SJCRH30 (cell line): Measurements from ENCODE around the gene KATNBL1. TPM values are rescaled to one million over a fixed set of nuclear protein-coding genes. Genes with fewer than 3 reads are reported as not detected.
"Not testable (repeated sequence)": the region's sequence is repeated elsewhere in the genome, so short reads cannot be mapped to it uniquely, and the experiment has no call there.

Experiments
- DNase-seq, 2 experiments: peaks; one replicate each; pipeline ENCODE4 v3.0.0-alpha.2; 2015 to 2020
- H3K27ac ChIP-seq: fragments of 250-450 bp; sonication (Bioruptor Pico); 2 replicates; pipeline ENCODE4 v1.5.1; 2020; ENCODE audit warnings: mild to moderate bottlenecking, moderate library complexity
- H3K27me3 ChIP-seq: fragments of 250-450 bp; sonication (Bioruptor Pico); 2 replicates; pipeline ENCODE4 v1.5.1; 2020; ENCODE audit warnings: mild to moderate bottlenecking, moderate library complexity
- H3K36me3 ChIP-seq: fragments of 250-450 bp; sonication (Bioruptor Pico); 2 replicates; pipeline ENCODE4 v1.5.1; 2020; ENCODE audit warnings: mild to moderate bottlenecking, moderate library complexity
- H3K4me1 ChIP-seq: fragments of 250-450 bp; sonication (Bioruptor Pico); 2 replicates; pipeline ENCODE4 v1.5.1; 2020; ENCODE audit warnings: mild to moderate bottlenecking, moderate library complexity
- H3K4me3 ChIP-seq: fragments of 250-450 bp; sonication (Bioruptor Pico); 2 replicates; pipeline ENCODE4 v1.5.1; 2020; ENCODE audit warnings: mild to moderate bottlenecking, moderate library complexity
- H3K9me3 ChIP-seq: fragments of 250-450 bp; sonication (Bioruptor Pico); replicated peaks from 2 replicates; pipeline ENCODE4 v1.5.1; 2020; ENCODE audit warnings: mild to moderate bottlenecking, moderate library complexity
- total RNA-seq: library from RNA; depleted of rRNA; stranded (reverse); fragments of >200 nt; shearing (Covaris generic); gene quantifications from 2 replicates; pipeline ENCODE4 v1.2.3, GENCODE V29; 2014

The KATNBL1 gene
- total RNA-seq, 1 experiment from 2014 or later, result 35.5 TPM

DNA sequence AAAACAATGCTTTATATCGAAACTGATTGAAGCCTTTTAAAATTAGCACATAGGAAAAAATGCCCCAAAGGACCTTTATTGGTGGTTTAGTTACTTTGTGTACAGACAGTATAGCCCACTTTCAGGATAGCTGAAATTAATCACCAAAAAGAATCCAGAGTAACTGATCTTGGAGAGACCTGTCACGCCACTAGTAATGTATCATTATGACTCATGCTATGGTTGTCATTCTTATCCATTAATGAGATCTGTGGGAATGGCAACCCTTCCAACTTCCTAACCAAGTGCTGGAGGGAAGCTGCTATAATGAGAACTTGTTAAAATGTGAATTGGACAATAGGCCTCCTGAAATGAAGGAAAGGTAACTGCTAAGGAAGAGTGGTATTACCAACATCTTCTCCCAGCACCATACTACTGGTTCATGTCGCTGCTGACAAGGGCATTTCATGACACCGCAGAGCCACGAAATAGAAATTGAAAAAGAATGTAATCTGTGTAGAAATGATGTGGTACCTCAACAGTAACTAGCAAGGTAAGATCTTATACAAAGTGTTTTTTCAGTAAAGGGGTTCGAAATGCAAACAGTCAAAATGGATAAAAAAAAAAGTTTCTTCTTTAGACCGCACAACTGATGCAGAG, 7.8 kb upstream of the KATNBL1 start:
- Histone ChIP-seq H3K27ac (no peak overlapping the region), H3K9me3 (no peaks in the 10 kb centered on the region)
- no peak for DNase-seq

DNA sequence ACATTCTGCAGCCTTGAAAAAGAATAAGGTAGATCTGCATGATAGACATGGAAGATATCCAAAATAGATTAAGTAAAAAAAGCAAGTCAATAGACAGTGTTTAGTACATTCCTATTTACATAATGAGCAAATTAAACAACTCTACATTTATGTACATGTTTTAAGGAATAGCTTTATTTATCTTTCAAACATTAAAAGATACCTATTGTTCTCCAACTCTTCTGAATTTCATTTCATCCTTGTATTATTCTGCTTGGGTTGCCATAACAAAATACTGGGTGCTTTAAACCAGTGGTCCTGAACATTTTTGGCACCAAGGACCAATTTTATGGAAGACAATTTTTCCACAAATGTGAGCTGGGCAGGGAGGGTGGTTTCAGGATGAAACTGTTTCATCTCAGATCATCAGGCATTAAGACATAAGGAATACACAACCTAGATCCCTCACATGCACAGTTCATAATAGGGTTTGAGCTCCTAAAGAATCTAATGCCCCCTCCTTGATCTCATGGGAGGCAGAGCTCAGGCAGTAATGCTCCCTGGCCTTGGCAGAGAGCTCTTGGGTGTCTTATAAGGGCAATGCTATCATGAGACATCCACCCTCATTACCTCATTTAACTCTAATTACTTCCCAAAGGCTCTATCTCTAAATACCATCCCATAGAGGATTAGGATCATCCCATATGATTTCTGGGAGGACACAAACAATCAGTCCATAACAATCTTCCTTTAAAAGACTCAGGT, 6.8 kb upstream of the KATNBL1 start:
- no peak for DNase-seq
- H3K4me3 ChIP-seq, result no peak overlapping the region
- H3K9me3 ChIP-seq, result no peaks in the 10 kb centered on the region
- H3K27ac ChIP-seq, result no peak overlapping the region
- no peaks in the 10 kb centered on the region for H3K4me1 ChIP-seq
- 0 out of 2 replicates have a peak, but pooled peaks cover 3% of the 10 kb centered on the region for H3K27me3 ChIP-seq
- H3K36me3 ChIP-seq, result no peaks in the 10 kb centered on the region

More for the DNA sequence above, 7.8 kb upstream of the KATNBL1 start:
- H3K4me1 ChIP-seq, result no peaks in the 10 kb centered on the region
- no peak overlapping the region for H3K4me3 ChIP-seq
- no peaks in the 10 kb centered on the region for H3K36me3 ChIP-seq
- H3K27me3 ChIP-seq, result 0 out of 2 replicates have a peak, but pooled peaks cover 3% of the 10 kb centered on the region

DNA sequence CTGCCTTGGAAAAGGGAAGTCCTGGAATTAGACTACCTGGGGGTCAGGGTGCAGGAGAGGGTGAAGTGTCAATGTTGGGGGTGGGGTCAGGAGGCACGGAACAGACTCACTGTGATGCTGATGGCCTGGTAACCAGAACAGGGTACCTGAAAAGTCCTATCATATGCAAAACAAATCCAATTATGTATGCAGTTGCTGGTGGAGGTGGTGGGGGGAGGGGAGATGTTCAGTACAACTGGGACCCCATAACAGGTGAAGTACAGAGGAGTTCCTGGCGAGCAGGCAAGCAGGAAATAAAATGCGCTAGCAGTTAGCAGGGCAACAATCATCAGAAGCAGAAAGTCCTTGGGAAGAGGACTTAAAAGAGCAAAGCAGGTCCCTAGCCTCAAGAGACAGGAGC, 4.2 kb upstream of the KATNBL1 start:
- H3K36me3 ChIP-seq, result no peaks in the 10 kb centered on the region
- H3K4me3 ChIP-seq, result no peak overlapping the region
- no peak overlapping the region for H3K27ac ChIP-seq
- H3K4me1 ChIP-seq, result no peaks in the 10 kb centered on the region
- DNase-seq, result no peak
- no peaks in the 10 kb centered on the region for H3K9me3 ChIP-seq
- H3K27me3 ChIP-seq, result 0 out of 2 replicates have a peak, but pooled peaks cover 3% of the 10 kb centered on the region

- no peaks in the 10 kb centered on the region for H3K9me3 ChIP-seq
- H3K4me1 ChIP-seq, result no peaks in the 10 kb centered on the region
- 0 out of 2 replicates have a peak, but pooled peaks cover 3% of the 10 kb centered on the region for H3K27me3 ChIP-seq
- no peak overlapping the region for H3K27ac ChIP-seq
- no peak overlapping the region for H3K4me3 ChIP-seq
- no peak for DNase-seq
- no peaks in the 10 kb centered on the region for H3K36me3 ChIP-seq
Observed at GRCh38 chr15:34213690-34214089, 3.8 kb upstream of the KATNBL1 start.

DNA sequence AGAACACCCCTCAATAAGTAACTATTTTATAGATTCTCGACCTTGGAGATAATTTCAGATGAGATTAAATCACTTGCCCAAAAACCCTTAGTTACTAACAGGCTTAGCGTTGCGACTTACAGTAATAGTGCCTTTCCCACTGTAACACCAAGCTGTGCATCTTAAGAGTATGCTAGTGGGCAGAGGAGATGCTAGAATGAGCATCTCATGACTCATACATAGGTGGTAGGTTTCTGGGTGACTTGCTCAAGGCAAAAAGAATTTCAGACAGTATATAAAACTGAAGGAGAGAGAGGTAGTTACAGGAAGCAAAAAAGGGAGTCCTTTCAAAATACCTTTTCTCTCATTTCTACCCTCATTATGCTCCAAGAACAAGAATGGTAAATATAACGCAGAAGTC, 3.9 kb downstream of the KATNBL1 start:
- no peak overlapping the region for H3K27ac ChIP-seq
- no peaks in the 10 kb centered on the region for H3K27me3 ChIP-seq
- peaks cover 6% of the 10 kb centered on the region for H3K36me3 ChIP-seq
- peaks cover 4% of the 10 kb centered on the region; the same call in 1 of the 2 replicates for H3K4me1 ChIP-seq
- H3K9me3 ChIP-seq, result no peaks in the 10 kb centered on the region
- H3K4me3 ChIP-seq, result no peak overlapping the region
- no peak for DNase-seq

DNA sequence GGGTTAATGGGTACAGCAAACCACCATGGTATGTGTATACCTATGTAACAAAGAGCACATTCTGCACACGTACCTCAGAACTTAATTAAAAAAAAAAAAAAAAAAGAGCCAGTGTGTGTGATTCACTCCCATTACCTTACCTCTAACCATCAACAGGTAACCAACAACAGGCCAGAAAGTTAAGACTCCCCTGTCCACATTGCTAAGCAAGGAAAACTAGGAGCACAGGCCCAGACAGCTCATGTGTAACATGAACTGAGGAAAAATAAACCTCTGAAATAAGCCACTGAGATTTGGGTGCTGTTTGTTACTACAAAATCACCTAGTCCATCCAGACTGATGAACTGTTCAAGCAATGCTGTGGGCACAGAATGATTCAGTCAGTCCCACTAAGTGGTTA, 6.0 kb downstream of the KATNBL1 start:
- H3K27me3 ChIP-seq, result no peaks in the 10 kb centered on the region
- H3K9me3 ChIP-seq, result no peaks in the 10 kb centered on the region
- H3K4me3 ChIP-seq, result no peak overlapping the region
- no peak for DNase-seq
- peaks cover 4% of the 10 kb centered on the region; the same call in 1 of the 2 replicates for H3K4me1 ChIP-seq
- peaks cover 8% of the 10 kb centered on the region for H3K36me3 ChIP-seq
- no peak overlapping the region for H3K27ac ChIP-seq

- Histone ChIP-seq H3K4me1 (peaks cover under 1% of the 10 kb centered on the region; the same call in 1 of the 2 replicates), H3K9me3 (no peaks in the 10 kb centered on the region), H3K27me3 (no peaks in the 10 kb centered on the region), H3K4me3 (no peak overlapping the region), H3K36me3 (peaks cover 11% of the 10 kb centered on the region), H3K27ac (no peak overlapping the region)
- DNase-seq, result no peak
Observed at GRCh38 chr15:34203305-34203704, 6.6 kb downstream of the KATNBL1 start.

- not testable (repeated sequence) for H3K27me3 ChIP-seq, H3K4me1 ChIP-seq, H3K27ac ChIP-seq, H3K36me3 ChIP-seq, DNase-seq, H3K9me3 ChIP-seq, H3K4me3 ChIP-seq
Observed at GRCh38 chr15:34193272-34193671, 16.6 kb downstream of the KATNBL1 start.

- no peak for DNase-seq
- Histone ChIP-seq H3K4me1 (no peaks in the 10 kb centered on the region), H3K9me3 (no peaks in the 10 kb centered on the region; the same call in 1 of the 2 replicates), H3K4me3 (no peak overlapping the region), H3K27me3 (no peaks in the 10 kb centered on the region), H3K36me3 (no peaks in the 10 kb centered on the region; the same call in 1 of the 2 replicates), H3K27ac (no peak overlapping the region)
Observed at GRCh38 chr15:34188711-34189110, 21.2 kb downstream of the KATNBL1 start.

DNA sequence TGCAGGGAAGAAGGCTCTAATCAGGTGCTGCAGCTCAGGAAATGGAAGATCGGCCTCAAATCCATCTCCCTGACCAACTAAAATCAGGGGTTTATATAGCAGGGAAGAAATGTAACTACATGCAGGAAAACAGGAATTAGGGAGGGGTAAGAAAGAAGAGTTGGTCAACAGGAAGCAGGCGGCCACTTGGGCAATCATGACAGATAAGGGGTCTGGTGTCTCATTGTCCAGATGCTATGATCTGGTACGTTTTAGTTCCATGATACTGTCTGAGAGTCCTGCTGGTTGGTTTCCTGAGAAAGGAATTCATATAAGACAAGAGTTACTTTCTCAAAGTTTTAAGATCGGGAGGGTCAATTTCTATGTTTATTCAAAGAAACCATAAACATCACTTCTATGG, 24.2 kb downstream of the KATNBL1 start:
- DNase-seq, result no peak
- H3K4me3 ChIP-seq, result no peak overlapping the region
- H3K27me3 ChIP-seq, result no peaks in the 10 kb centered on the region

GRCh38 chr15:34182942-34183341, 27.0 kb downstream of the KATNBL1 start:
- no peak overlapping the region for H3K4me3 ChIP-seq
- no peaks in the 10 kb centered on the region for H3K27me3 ChIP-seq
- no peaks in the 10 kb centered on the region for H3K4me1 ChIP-seq
- H3K27ac ChIP-seq, result no peak overlapping the region
- peaks cover 5% of the 10 kb centered on the region; the same call in 1 of the 2 replicates for H3K36me3 ChIP-seq
- no peaks in the 10 kb centered on the region; the same call in 1 of the 2 replicates for H3K9me3 ChIP-seq
- no peak for DNase-seq

More for the DNA sequence above, 24.2 kb downstream of the KATNBL1 start:
- Histone ChIP-seq H3K27ac (no peak overlapping the region), H3K36me3 (peaks cover 5% of the 10 kb centered on the region; the same call in 1 of the 2 replicates), H3K9me3 (no peaks in the 10 kb centered on the region; the same call in 1 of the 2 replicates), H3K4me1 (no peaks in the 10 kb centered on the region)

- Histone ChIP-seq H3K36me3 (peaks cover 9% of the 10 kb centered on the region; the same call in 1 of the 2 replicates), H3K4me1 (no peaks in the 10 kb centered on the region), H3K27me3 (no peaks in the 10 kb centered on the region), H3K9me3 (no peaks in the 10 kb centered on the region; the same call in 1 of the 2 replicates), H3K4me3 (no peak overlapping the region), H3K27ac (no peak overlapping the region)
- no peak for DNase-seq
Observed at GRCh38 chr15:34179234-34179633, 30.7 kb downstream of the KATNBL1 start.

GRCh38 chr15:34165987-34166573, 43.8 kb downstream of the KATNBL1 start:
- peaks cover 18% of the 10 kb centered on the region for H3K36me3 ChIP-seq
- not testable (repeated sequence) for H3K9me3 ChIP-seq, H3K27me3 ChIP-seq, H3K27ac ChIP-seq, DNase-seq, H3K4me3 ChIP-seq, H3K4me1 ChIP-seq

- H3K4me1 ChIP-seq, result no peaks in the 10 kb centered on the region
- H3K27ac ChIP-seq, result no peak overlapping the region
- no peaks in the 10 kb centered on the region for H3K27me3 ChIP-seq
- DNase-seq, result no peak
- H3K9me3 ChIP-seq, result peaks cover 9% of the 10 kb centered on the region; the same call in 1 of the 2 replicates
- peaks cover 21% of the 10 kb centered on the region for H3K36me3 ChIP-seq
- no peak overlapping the region for H3K4me3 ChIP-seq
Observed at GRCh38 chr15:34161329-34161963, 48.5 kb downstream of the KATNBL1 start.
